GM21381 (cell line): ENCODE data around the gene MPC1.
A peak's percentile ranks its signal among the peaks of the same experiment; 100 is the strongest.
"Not testable (repeated sequence)": the region's sequence is repeated elsewhere in the genome, so short reads cannot be mapped to it uniquely, and the experiment has no call there.

Source experiments
- ATAC-seq: cut with Tn5 transposase; IDR thresholded peaks from one replicate; pipeline ENCODE4 v1.9.1; 2021; ENCODE audit warnings: mild to moderate bottlenecking, moderate library complexity; ENCODE audit not compliant: unreplicated experiment

The MPC1 gene

GRCh38 chr6:166408936-166409755, 26.4 kb upstream of the MPC1 start:
- ATAC-seq = no peak

- no peak for ATAC-seq
Measured at GRCh38 chr6:166406197-166406596, 23.5 kb upstream of the MPC1 start.

GRCh38 chr6:166405386-166405785, 22.6 kb upstream of the MPC1 start:
- ATAC-seq = no peak

- no peak for ATAC-seq
Measured at GRCh38 chr6:166402582-166403277, 20.0 kb upstream of the MPC1 start.

GRCh38 chr6:166400649-166401250, 18.0 kb upstream of the MPC1 start:
- ATAC-seq = peak; percentile 72

GRCh38 chr6:166400181-166400580, 17.4 kb upstream of the MPC1 start:
- no peak for ATAC-seq

GRCh38 chr6:166398348-166398747, 15.6 kb upstream of the MPC1 start:
- no peak for ATAC-seq

- ATAC-seq = no peak
Measured at GRCh38 chr6:166397849-166398248, 15.1 kb upstream of the MPC1 start.

- ATAC-seq = no peak
Measured at GRCh38 chr6:166395778-166396177, 13.0 kb upstream of the MPC1 start.

- no peak for ATAC-seq
Measured at GRCh38 chr6:166395351-166395750, 12.6 kb upstream of the MPC1 start.

GRCh38 chr6:166394036-166394892, 11.5 kb upstream of the MPC1 start:
- ATAC-seq = no peak

GRCh38 chr6:166393535-166393823, 10.7 kb upstream of the MPC1 start:
- ATAC-seq = no peak

- ATAC-seq = not testable (repeated sequence)
Measured at GRCh38 chr6:166392755-166393534, 10.2 kb upstream of the MPC1 start.

GRCh38 chr6:166389119-166389518, 6.4 kb upstream of the MPC1 start:
- ATAC-seq = no peak

GRCh38 chr6:166388290-166389004, 5.7 kb upstream of the MPC1 start:
- no peak for ATAC-seq

GRCh38 chr6:166387642-166388289, 5.0 kb upstream of the MPC1 start:
- no peak for ATAC-seq

- ATAC-seq = not testable (repeated sequence)
Measured at GRCh38 chr6:166387098-166387497, 4.4 kb upstream of the MPC1 start.

GRCh38 chr6:166386111-166386510, 3.4 kb upstream of the MPC1 start:
- ATAC-seq = no peak

GRCh38 chr6:166383802-166384363, 1.1 kb upstream of the MPC1 start:
- not testable (repeated sequence) for ATAC-seq
